H9 (cell line): Measurements from ENCODE around the gene NCCRP1. TPM values are rescaled to one million over a fixed set of nuclear protein-coding genes. Genes with fewer than 3 reads are reported as not detected.

Source experiments
- DNase-seq: peaks from one replicate; pipeline ENCODE4 v3.0.0-alpha.2; 2017
- H2AFZ ChIP-seq: one replicate; pipeline ENCODE4 v1.6.1; 2013; ENCODE audit warnings: mild to moderate bottlenecking, low read length, control low read depth, moderate library complexity
- H2AK5ac ChIP-seq: 2 replicates; pipeline ENCODE4 v1.6.1; 2013; ENCODE audit warnings: low read length, control low read depth, mixed read lengths; ENCODE audit not compliant: insufficient read length
- H2BK120ac ChIP-seq: one replicate; pipeline ENCODE4 v1.6.1; 2013; ENCODE audit warnings: low read depth, mild to moderate bottlenecking, low read length, control low read depth, inconsistent platforms; ENCODE audit not compliant: poor library complexity, severe bottlenecking
- H2BK12ac ChIP-seq: 2 replicates; pipeline ENCODE4 v1.6.1; 2013; ENCODE audit warnings: low read length, control low read depth, mixed read lengths, low read depth; ENCODE audit not compliant: insufficient read length
- H2BK15ac ChIP-seq: 2 replicates; pipeline ENCODE4 v1.6.1; 2013; ENCODE audit warnings: low read depth, low read length, control low read depth
- H2BK20ac ChIP-seq: one replicate; pipeline ENCODE4 v1.6.1; 2013; ENCODE audit warnings: low read depth, mild to moderate bottlenecking, low read length, control low read depth, inconsistent platforms; ENCODE audit not compliant: poor library complexity, severe bottlenecking
- H2BK5ac ChIP-seq: 2 replicates; pipeline ENCODE4 v1.6.1; 2013; ENCODE audit warnings: low read length, control low read depth, mixed read lengths; ENCODE audit not compliant: insufficient read length
- H3K14ac ChIP-seq: 2 replicates; pipeline ENCODE4 v1.6.1; 2013; ENCODE audit warnings: low read length, control low read depth; ENCODE audit not compliant: insufficient read depth
- H3K18ac ChIP-seq: 2 replicates; pipeline ENCODE4 v1.6.1; 2013; ENCODE audit warnings: low read depth, mild to moderate bottlenecking, mixed read lengths, low read length, control low read depth; ENCODE audit not compliant: insufficient read length
- H3K23ac ChIP-seq: 2 replicates; pipeline ENCODE4 v1.6.1; 2013; ENCODE audit warnings: low read length, control low read depth, mixed read lengths, low read depth; ENCODE audit not compliant: insufficient read length
- H3K23me2 ChIP-seq: 2 replicates; pipeline ENCODE4 v1.6.1; 2013; ENCODE audit warnings: low read depth, mild to moderate bottlenecking, mixed read lengths, low read length, control low read depth; ENCODE audit not compliant: insufficient read length, poor library complexity, severe bottlenecking
- H3K27ac ChIP-seq: 2 replicates; pipeline ENCODE4 v1.5.1; 2013; ENCODE audit warnings: low read length, control low read depth, mixed read lengths, low read depth; ENCODE audit not compliant: insufficient read length
- H3K27me3 ChIP-seq: 2 replicates; pipeline ENCODE4 v1.6.1; 2013; ENCODE audit warnings: low read length, control low read depth, inconsistent platforms; ENCODE audit not compliant: insufficient read depth
- H3K4ac ChIP-seq: 2 replicates; pipeline ENCODE4 v1.6.1; 2013; ENCODE audit warnings: low read depth, mild to moderate bottlenecking, control low read depth, inconsistent platforms, low read length, moderate library complexity
- H3K4me1 ChIP-seq: 2 replicates; pipeline ENCODE4 v1.6.1; 2013; ENCODE audit warnings: low read length, control low read depth, inconsistent platforms; ENCODE audit not compliant: insufficient read depth
- H3K4me2 ChIP-seq: 2 replicates; pipeline ENCODE4 v1.6.1; 2013; ENCODE audit warnings: low read length, control low read depth, mixed read lengths; ENCODE audit not compliant: insufficient read length, insufficient read depth
- H3K56ac ChIP-seq: 2 replicates; pipeline ENCODE4 v1.6.1; 2013; ENCODE audit warnings: low read depth, mild to moderate bottlenecking, mixed read lengths, low read length, control low read depth; ENCODE audit not compliant: insufficient read length
- H3K79me1 ChIP-seq: 2 replicates; pipeline ENCODE4 v1.6.1; 2013; ENCODE audit warnings: low read depth, mild to moderate bottlenecking, moderate library complexity, low read length, control low read depth, inconsistent platforms; ENCODE audit not compliant: insufficient read depth, poor library complexity, severe bottlenecking
- H3K79me2 ChIP-seq: 2 replicates; pipeline ENCODE4 v1.6.1; 2013; ENCODE audit warnings: low read length, control low read depth, inconsistent platforms; ENCODE audit not compliant: insufficient read depth
- H3K9ac ChIP-seq: 2 replicates; pipeline ENCODE4 v1.6.1; 2013; ENCODE audit warnings: low read length, control low read depth, mixed read lengths; ENCODE audit not compliant: insufficient read length; ENCODE audit errors: extremely low read depth
- H3K9me3 ChIP-seq: one replicate; pipeline ENCODE4 v1.6.1; 2013; ENCODE audit warnings: low read depth, low read length, inconsistent platforms; ENCODE audit not compliant: control insufficient read depth
- H3T11ph ChIP-seq: one replicate; pipeline ENCODE4 v1.6.1; 2013; ENCODE audit warnings: mild to moderate bottlenecking, low read length, control low read depth, inconsistent platforms
- H4K20me1 ChIP-seq: one replicate; pipeline ENCODE4 v1.6.1; 2013; ENCODE audit not compliant: control insufficient read depth, insufficient read length, insufficient read depth
- H4K5ac ChIP-seq: 2 replicates; pipeline ENCODE4 v1.6.1; 2013; ENCODE audit warnings: low read depth, mild to moderate bottlenecking, mixed read lengths, low read length, control low read depth; ENCODE audit not compliant: insufficient read length
- H4K8ac ChIP-seq: replicated peaks from 2 replicates; pipeline ENCODE4 v1.6.1; 2013; ENCODE audit warnings: low read length, control low read depth, mixed read lengths, low read depth; ENCODE audit not compliant: insufficient read length
- H4K91ac ChIP-seq: 2 replicates; pipeline ENCODE4 v1.6.1; 2013; ENCODE audit warnings: low read depth, mild to moderate bottlenecking, moderate library complexity, mixed read lengths, low read length, control low read depth; ENCODE audit not compliant: insufficient read length
- H3K27ac Mint-ChIP-seq, 3 experiments: 2 replicates in 2 of 3; 3 replicates in 1 of 3; pipeline ENCODE4 v1.8.0; 2020 to 2021; ENCODE audit warnings: mixed read lengths in 3 of 3, mild to moderate bottlenecking in 1 of 3, moderate library complexity in 1 of 3
- H3K27me3 Mint-ChIP-seq: 2 replicates; pipeline ENCODE4 v1.8.0; 2021; ENCODE audit warnings: low read depth, mild to moderate bottlenecking, moderate library complexity, mixed read lengths
- H3K36me3 Mint-ChIP-seq, 3 experiments: 2 replicates in 2 of 3; 3 replicates in 1 of 3; pipeline ENCODE4 v1.8.0; 2020 to 2021; ENCODE audit warnings: low read depth in 3 of 3, mixed read lengths in 3 of 3; ENCODE audit not compliant: insufficient read depth in 1 of 3
- H3K4me1 Mint-ChIP-seq, 2 experiments: 2 replicates each; pipeline ENCODE4 v1.8.0; 2020; ENCODE audit warnings: mixed read lengths in 2 of 2
- H3K4me3 Mint-ChIP-seq, 2 experiments: 2 replicates in 1 of 2; 3 replicates in 1 of 2; pipeline ENCODE4 v1.8.0; 2020 to 2021; ENCODE audit warnings: mild to moderate bottlenecking in 2 of 2, mixed read lengths in 2 of 2, moderate library complexity in 1 of 2
- H3K9me3 Mint-ChIP-seq, 2 experiments: 2 replicates in 1 of 2; 3 replicates in 1 of 2; pipeline ENCODE4 v1.8.0; 2020; ENCODE audit warnings: mild to moderate bottlenecking in 2 of 2, mixed read lengths in 2 of 2, moderate library complexity in 1 of 2
- CTCF ChIP-seq: fragments of 200-600 bp; sonication (generic); conservative IDR thresholded peaks from 3 replicates; pipeline ENCODE4 v1.8.0; 2021; ENCODE audit warnings: antibody characterized with exemption, mild to moderate bottlenecking
- WGBS: extraction: QIAGEN DNeasy Blood & Tissue Kit; methylation state at CpG from one replicate; pipeline ENCODE4 v1.1.7; 2013; ENCODE audit warnings: missing lambda C conversion rate, low lambda C conversion rate, mixed read lengths; ENCODE audit not compliant: insufficient read length; ENCODE audit errors: extremely low coverage; 5-methylcytosine and 5-hydroxymethylcytosine counted together
- total RNA-seq: library from RNA; stranded (reverse); gene quantifications from 2 replicates; pipeline ENCODE4 v1.2.1, GENCODE V29; 2021

NCCRP1 gene
- total RNA-seq, 1 experiment from 2014 or later = 1.9 TPM

GRCh38 chr19:39232708-39233107, 35.9 kb downstream of the NCCRP1 start:
- Histone ChIP-seq H4K20me1 (no peaks in the 10 kb centered on the region), H3K79me2 (no peaks in the 10 kb centered on the region), H2BK15ac (no peak overlapping the region), H3K9ac (no peak overlapping the region), H3K23ac (no peak overlapping the region), H4K8ac (no peak overlapping the region), H2BK5ac (no peak overlapping the region), H3K23me2 (no peaks in the 10 kb centered on the region), H3T11ph (no peak overlapping the region), H3K79me1 (no peaks in the 10 kb centered on the region), H3K56ac (no peak overlapping the region), H2BK12ac (no peak overlapping the region), H3K14ac (no peak overlapping the region), H3K4me2 (no peak overlapping the region), H3K4ac (no peak overlapping the region), H3K9me3 (no peaks in the 10 kb centered on the region), H4K5ac (no peak overlapping the region), H3K27ac (no peak overlapping the region), H2BK120ac (no peak overlapping the region), H4K91ac (no peak overlapping the region), H2AK5ac (no peak overlapping the region), H3K18ac (no peak overlapping the region), H3K4me1 (no peaks in the 10 kb centered on the region), H2AFZ (no peak overlapping the region), H3K27me3 (no peaks in the 10 kb centered on the region), H2BK20ac (no peak overlapping the region)
- H3K4me1 Mint-ChIP-seq = no peaks in the 10 kb centered on the region; a peak in 1 of 4 replicates
- WGBS = no CpG with 5 or more reads among the region's 5 CpGs
- H3K9me3 Mint-ChIP-seq = no peaks in the 10 kb centered on the region
- no peaks in the 10 kb centered on the region for H3K36me3 Mint-ChIP-seq
- no peak overlapping the region for H3K27ac Mint-ChIP-seq
- DNase-seq = no peak
- H3K4me3 Mint-ChIP-seq = no peak overlapping the region
- H3K27me3 Mint-ChIP-seq = peaks cover 60% of the 10 kb centered on the region
- TF ChIP-seq CTCF = no peak
